Measurements from ENCODE around the gene FLAD1.

GRCh38 chr1:155001425-155001674 lies 18.2 kb downstream of the FLAD1 start:
- no peak for TF ChIP-seq POLR2A (IDR thresholded peaks at IDR 0.05; ENCODE audit: low read depth)
- TF ChIP-seq EP300 (IDR thresholded peaks at IDR 0.05) = no peak
- no peak for TF ChIP-seq CTCF (IDR thresholded peaks at IDR 0.05)
